Activated CD8-positive, alpha-beta T cell treated with anti-CD3 and anti-CD28 coated beads for 36 hours (primary cell): ENCODE data around the gene LCN2. TPM values are rescaled to one million over a fixed set of nuclear protein-coding genes. Genes with fewer than 3 reads are reported as not detected.

Source experiments
- ATAC-seq: fragments of 200-7000 bp; cut with Tn5 transposase; one replicate; pipeline ENCODE4 v1.10.0; 2021; ENCODE audit warnings: mild to moderate bottlenecking, moderate library complexity
- CTCF ChIA-PET: fragments of 350-600 bp; sonication (Branson Sonifier 250); formaldehyde crosslinking; loops from one replicate; lab custom pipeline; 2021; ENCODE audit warnings: antibody characterized with exemption; lab: Charles Lee
- POLR2A ChIA-PET: fragments of 350-600 bp; sonication (Branson Sonifier 250); formaldehyde crosslinking; loops from one replicate; lab custom pipeline; 2021; ENCODE audit warnings: antibody characterized with exemption; lab: Charles Lee
- DNase-seq: peaks from one replicate; pipeline ENCODE4 v3.0.0-alpha.2; 2020
- H3K27ac Mint-ChIP-seq: one replicate; pipeline ENCODE4 v1.8.0; 2021; ENCODE audit warnings: mild to moderate bottlenecking, mixed read lengths
- H3K27me3 Mint-ChIP-seq: one replicate; pipeline ENCODE4 v1.8.0; 2021; ENCODE audit warnings: mixed read lengths
- H3K36me3 Mint-ChIP-seq: one replicate; pipeline ENCODE4 v1.8.0; 2021; ENCODE audit warnings: low read depth, mixed read lengths
- H3K4me1 Mint-ChIP-seq: one replicate; pipeline ENCODE4 v1.8.0; 2021; ENCODE audit warnings: low read depth, mixed read lengths
- H3K4me3 Mint-ChIP-seq: one replicate; pipeline ENCODE4 v1.8.0; 2021; ENCODE audit warnings: mild to moderate bottlenecking, moderate library complexity, mixed read lengths
- H3K9me3 Mint-ChIP-seq: one replicate; pipeline ENCODE4 v1.8.0; 2021; ENCODE audit warnings: mixed read lengths
- intact Hi-C: fragments of 100-400 bp; cut with micrococcal nuclease; formaldehyde crosslinking; loops from one replicate; pipeline ENCODE4 v1.10.0; 2022
- total RNA-seq, 2 experiments: library from RNA; stranded (reverse); gene quantifications; one replicate each; pipeline ENCODE4 v1.2.3, GENCODE V29; 2021
- TF ChIP-seq, protein P1 (sequence below): fragments of 200-600 bp; IDR thresholded peaks from one replicate; pipeline ENCODE4 v1.8.0; 2022; ENCODE audit warnings: antibody characterized with exemption, mild to moderate bottlenecking

LCN2 gene
- total RNA-seq, 2 experiments from 2014 or later = not detected

DNA sequence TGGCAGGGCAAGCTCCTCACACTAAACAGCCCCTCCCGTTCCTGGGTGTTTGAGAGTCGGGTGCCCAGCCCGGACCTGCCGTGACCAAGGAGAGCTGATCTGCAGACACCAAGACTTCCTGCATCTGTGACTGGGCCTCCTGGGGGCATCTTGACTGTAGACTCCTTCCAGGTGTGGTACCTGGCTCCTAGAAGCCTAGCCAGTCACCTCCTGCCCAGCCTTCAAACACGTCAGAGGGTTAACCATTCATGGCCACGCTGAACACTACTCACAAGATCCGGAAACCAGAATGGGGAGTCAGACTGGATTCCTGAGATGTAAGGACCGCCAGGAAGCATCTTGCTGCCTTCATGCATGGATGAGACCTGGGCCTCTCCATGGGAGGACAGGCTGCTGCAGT, 3.7 kb upstream of the LCN2 start:
- Mint-ChIP-seq H3K36me3 (no peaks in the 10 kb centered on the region), H3K4me1 (peaks cover 5% of the 10 kb centered on the region), H3K27me3 (no peaks in the 10 kb centered on the region), H3K4me3 (no peak overlapping the region), H3K27ac (no peak overlapping the region), H3K9me3 (no peaks in the 10 kb centered on the region)
- POLR2A ChIA-PET = interaction anchor here (0.7 to 1.0 kb wide), 2 partner anchors 12 to 17 kb away, joined by 3 read pairs; no protein-coding TSS in a partner anchor
- TF ChIP-seq, protein P1, sequence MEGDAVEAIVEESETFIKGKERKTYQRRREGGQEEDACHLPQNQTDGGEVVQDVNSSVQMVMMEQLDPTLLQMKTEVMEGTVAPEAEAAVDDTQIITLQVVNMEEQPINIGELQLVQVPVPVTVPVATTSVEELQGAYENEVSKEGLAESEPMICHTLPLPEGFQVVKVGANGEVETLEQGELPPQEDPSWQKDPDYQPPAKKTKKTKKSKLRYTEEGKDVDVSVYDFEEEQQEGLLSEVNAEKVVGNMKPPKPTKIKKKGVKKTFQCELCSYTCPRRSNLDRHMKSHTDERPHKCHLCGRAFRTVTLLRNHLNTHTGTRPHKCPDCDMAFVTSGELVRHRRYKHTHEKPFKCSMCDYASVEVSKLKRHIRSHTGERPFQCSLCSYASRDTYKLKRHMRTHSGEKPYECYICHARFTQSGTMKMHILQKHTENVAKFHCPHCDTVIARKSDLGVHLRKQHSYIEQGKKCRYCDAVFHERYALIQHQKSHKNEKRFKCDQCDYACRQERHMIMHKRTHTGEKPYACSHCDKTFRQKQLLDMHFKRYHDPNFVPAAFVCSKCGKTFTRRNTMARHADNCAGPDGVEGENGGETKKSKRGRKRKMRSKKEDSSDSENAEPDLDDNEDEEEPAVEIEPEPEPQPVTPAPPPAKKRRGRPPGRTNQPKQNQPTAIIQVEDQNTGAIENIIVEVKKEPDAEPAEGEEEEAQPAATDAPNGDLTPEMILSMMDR = no peak
- ATAC-seq (no peak), DNase-seq (no peak)
- intact Hi-C loops = no loop called here
- CTCF ChIA-PET = no interaction called here

DNA sequence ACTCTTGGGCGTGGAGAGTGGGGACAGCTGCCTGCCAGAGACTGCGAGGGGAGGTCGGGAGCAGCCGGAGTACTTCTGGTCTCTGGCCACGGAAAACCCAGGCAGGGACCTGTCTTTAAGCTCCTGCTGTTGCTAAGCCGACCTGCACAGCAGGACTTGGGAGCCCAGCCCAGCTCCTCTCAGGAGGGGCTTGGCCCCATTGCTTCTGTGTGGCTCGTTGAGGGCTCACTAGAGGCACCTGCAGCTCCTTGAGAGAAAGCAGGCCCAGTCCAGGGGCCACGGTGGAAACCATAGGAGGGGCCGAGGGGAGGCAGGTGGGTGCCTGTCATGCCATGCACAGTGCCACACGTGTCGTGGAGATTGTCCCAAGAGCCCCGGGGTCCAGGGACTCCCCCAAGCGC, 3.3 kb upstream of the LCN2 start:
- POLR2A ChIA-PET = interaction anchor here (1.0 kb wide), 1 partner anchor 12 kb away, joined by 3 read pairs; no protein-coding TSS in a partner anchor
- intact Hi-C loops = no loop called here
- H3K4me3 Mint-ChIP-seq = no peak overlapping the region
- H3K4me1 Mint-ChIP-seq = peaks cover 5% of the 10 kb centered on the region
- ATAC-seq (no peak), DNase-seq (no peak)
- no peaks in the 10 kb centered on the region for H3K36me3 Mint-ChIP-seq
- no peaks in the 10 kb centered on the region for H3K9me3 Mint-ChIP-seq
- TF ChIP-seq, protein P1 = no peak
- no peak overlapping the region for H3K27ac Mint-ChIP-seq
- no peaks in the 10 kb centered on the region for H3K27me3 Mint-ChIP-seq
- CTCF ChIA-PET = no interaction called here

DNA sequence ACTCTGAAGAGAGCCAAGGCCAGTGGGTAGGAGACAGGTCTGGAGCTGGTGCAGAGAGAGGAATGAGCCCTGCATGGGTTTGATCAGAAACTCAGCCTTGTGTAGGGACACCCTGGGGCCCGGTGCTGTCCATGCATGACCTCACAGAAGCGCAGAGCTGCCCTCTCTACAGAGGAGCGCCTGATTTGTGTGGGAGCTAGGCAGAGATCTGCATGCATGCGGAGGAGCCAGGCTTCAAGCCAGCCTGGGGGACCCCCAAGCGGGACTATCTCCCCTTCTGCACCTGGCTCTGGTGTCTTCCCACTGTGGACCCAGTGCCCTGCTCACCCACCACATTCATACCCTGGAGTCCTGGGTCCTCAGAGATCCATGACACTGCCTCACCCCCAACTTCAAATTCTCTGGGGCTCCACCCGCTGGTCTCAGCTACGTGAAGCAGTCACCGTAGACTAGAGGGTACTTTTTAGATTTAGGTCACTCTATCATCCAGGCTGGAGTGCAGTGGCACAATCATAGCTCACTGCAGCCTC, 2.6 kb upstream of the LCN2 start:
- no peaks in the 10 kb centered on the region for H3K9me3 Mint-ChIP-seq
- CTCF ChIA-PET = no interaction called here
- intact Hi-C loops = no loop called here
- DNase-seq (no peak), ATAC-seq (no peak)
- H3K27ac Mint-ChIP-seq = no peak overlapping the region
- TF ChIP-seq, protein P1 = no peak
- no peaks in the 10 kb centered on the region for H3K36me3 Mint-ChIP-seq
- peaks cover 5% of the 10 kb centered on the region for H3K4me1 Mint-ChIP-seq
- H3K27me3 Mint-ChIP-seq = no peaks in the 10 kb centered on the region
- POLR2A ChIA-PET = no interaction called here
- H3K4me3 Mint-ChIP-seq = no peak overlapping the region

DNA sequence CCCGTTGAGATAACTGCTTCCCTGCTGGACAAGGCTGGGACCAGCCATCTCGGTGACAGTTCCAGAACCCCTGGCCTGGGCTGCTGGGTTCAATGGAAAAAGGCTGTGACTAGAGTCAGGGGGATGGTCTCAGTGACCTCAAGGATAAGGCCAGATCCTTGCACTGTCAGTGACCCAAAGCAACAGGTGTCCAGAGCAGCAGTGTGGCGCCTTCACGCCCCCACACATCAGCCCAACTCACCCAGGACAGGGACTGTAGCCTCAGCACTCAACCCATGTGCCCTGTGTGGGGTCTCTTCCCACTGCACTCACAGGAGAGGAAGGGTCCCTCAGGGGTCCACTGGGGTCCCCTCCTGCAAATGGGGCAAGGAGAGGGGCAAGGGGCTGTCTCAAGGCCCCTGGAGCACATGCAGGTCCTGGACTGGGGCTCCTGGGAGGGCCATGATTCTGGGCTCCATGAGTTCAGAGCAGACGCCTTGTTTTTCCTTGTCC, 698 bp upstream of the LCN2 start:
- Mint-ChIP-seq H3K27me3 (no peaks in the 10 kb centered on the region), H3K36me3 (no peaks in the 10 kb centered on the region), H3K27ac (no peak overlapping the region), H3K4me1 (no peaks in the 10 kb centered on the region), H3K4me3 (no peak overlapping the region), H3K9me3 (no peaks in the 10 kb centered on the region)
- DNase-seq (no peak), ATAC-seq (no peak)
- CTCF ChIA-PET = no interaction called here
- intact Hi-C loops = no loop called here
- TF ChIP-seq, protein P1 = no peak
- POLR2A ChIA-PET = no interaction called here

DNA sequence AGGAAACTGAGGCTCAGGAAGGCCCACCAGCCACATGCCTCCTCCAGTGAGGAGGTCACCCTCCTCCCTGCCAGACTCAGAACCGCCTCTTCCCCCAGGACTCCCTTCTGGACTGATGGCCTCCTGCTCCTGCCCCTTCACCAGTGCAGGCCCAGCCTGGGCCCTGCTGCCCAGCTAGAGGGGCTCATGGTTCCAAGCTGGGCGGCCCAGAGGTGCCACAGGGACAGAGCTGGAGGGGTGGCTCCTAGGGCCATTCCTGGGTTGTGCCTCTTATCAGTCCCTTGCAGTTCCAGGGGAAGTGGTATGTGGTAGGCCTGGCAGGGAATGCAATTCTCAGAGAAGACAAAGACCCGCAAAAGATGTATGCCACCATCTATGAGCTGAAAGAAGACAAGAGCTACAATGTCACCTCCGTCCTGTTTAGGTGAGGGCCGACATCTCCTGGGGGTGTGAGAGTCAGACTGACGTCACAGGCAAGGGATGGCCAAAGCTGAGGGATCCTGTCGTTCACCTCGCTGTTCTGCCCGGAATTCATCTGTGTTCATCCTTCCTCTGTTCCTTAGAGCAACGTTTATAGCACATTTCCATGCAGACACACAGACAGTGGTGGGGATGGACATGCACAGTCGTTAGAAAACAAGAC, 819 bp downstream of the LCN2 start:
- no peak for ATAC-seq
- H3K4me1 Mint-ChIP-seq = no peaks in the 10 kb centered on the region
- intact Hi-C loops = no loop called here
- POLR2A ChIA-PET = interaction anchor here (1.4 kb wide), 1 partner anchor 10 kb away, joined by 3 read pairs; the partner anchor contains the start of gene BBLN
- TF ChIP-seq, protein P1 = no peak
- CTCF ChIA-PET = interaction anchor here (0.7 kb wide), 2 partner anchors 9 to 10 kb away, joined by 3 read pairs; no protein-coding TSS in a partner anchor
- no peaks in the 10 kb centered on the region for H3K27me3 Mint-ChIP-seq
- no peaks in the 10 kb centered on the region for H3K9me3 Mint-ChIP-seq
- no peak overlapping the region for H3K27ac Mint-ChIP-seq
- no peak overlapping the region for H3K4me3 Mint-ChIP-seq
- DNase-seq = no peak
- H3K36me3 Mint-ChIP-seq = no peaks in the 10 kb centered on the region
